ENCODE results near the gene KDM1B.

Gene KDM1B

GRCh38 chr6:18241208-18242038 is 86.2 kb downstream of the KDM1B start:
- no peak overlapping the region for H3K4me3 ChIP-seq (replicated peaks; ENCODE audit: low read depth, low read length)
- TF ChIP-seq CTCF (IDR thresholded peaks at IDR 0.05; ENCODE audit: low read depth, low read length, missing control alignments): no peak
- DNase-seq (ENCODE audit: extremely low read depth, low read depth): no peak

GRCh38 chr6:18242062-18242851 is 87.0 kb downstream of the KDM1B start:
- peak; percentile 58 for DNase-seq (ENCODE audit: extremely low read depth, low read depth)
- no peak for TF ChIP-seq CTCF (IDR thresholded peaks at IDR 0.05; ENCODE audit: low read depth, low read length, missing control alignments)

GRCh38 chr6:18243302-18243893 is 88.2 kb downstream of the KDM1B start:
- no peak for TF ChIP-seq CTCF (IDR thresholded peaks at IDR 0.05; ENCODE audit: low read depth, low read length, missing control alignments)
- DNase-seq (ENCODE audit: extremely low read depth, low read depth): no peak
- H3K4me3 ChIP-seq (replicated peaks; ENCODE audit: low read depth, low read length): no peak overlapping the region

More at GRCh38 chr6:18242062-18242851, 87.0 kb downstream of the KDM1B start:
- no peak overlapping the region for H3K4me3 ChIP-seq (replicated peaks; ENCODE audit: low read depth, low read length)

GRCh38 chr6:18244251-18244650 is 89.0 kb downstream of the KDM1B start:
- TF ChIP-seq CTCF (IDR thresholded peaks at IDR 0.05; ENCODE audit: low read depth, low read length, missing control alignments): no peak
- H3K4me3 ChIP-seq (replicated peaks; ENCODE audit: low read depth, low read length): no peak overlapping the region
- DNase-seq (ENCODE audit: extremely low read depth, low read depth): no peak

GRCh38 chr6:18245079-18245478 is 89.9 kb downstream of the KDM1B start:
- no peak for TF ChIP-seq CTCF (IDR thresholded peaks at IDR 0.05; ENCODE audit: low read depth, low read length, missing control alignments)
- H3K4me3 ChIP-seq (replicated peaks; ENCODE audit: low read depth, low read length): no peak overlapping the region

GRCh38 chr6:18245642-18246041 is 90.4 kb downstream of the KDM1B start:
- no peak overlapping the region for H3K4me3 ChIP-seq (replicated peaks; ENCODE audit: low read depth, low read length)
- no peak for TF ChIP-seq CTCF (IDR thresholded peaks at IDR 0.05; ENCODE audit: low read depth, low read length, missing control alignments)
- DNase-seq (ENCODE audit: extremely low read depth, low read depth): no peak

More at GRCh38 chr6:18245079-18245478, 89.9 kb downstream of the KDM1B start:
- no peak for DNase-seq (ENCODE audit: extremely low read depth, low read depth)
